NOMO-1 treated with dmso at 0.1 percent for 144 hours (cell line): ENCODE measurements around the gene SLC15A4.
"Not testable (repeated sequence)": the region's sequence is repeated elsewhere in the genome, so short reads cannot be mapped to it uniquely, and the experiment has no call there.

Experiments
- DNase-seq: peaks from one replicate; lab custom pipeline; 2025; ENCODE audit not compliant: unreplicated experiment; lab: John Stamatoyannopoulos, UW

The SLC15A4 gene

GRCh38 chr12:128823916-128824839, at the start of gene SLC15A4:
SLC15A4 (minus strand) TSS chr12:128823958; CDS start chr12:128823943, 15 bp downstream.
- DNase-seq = peak; percentile 86

DNA sequence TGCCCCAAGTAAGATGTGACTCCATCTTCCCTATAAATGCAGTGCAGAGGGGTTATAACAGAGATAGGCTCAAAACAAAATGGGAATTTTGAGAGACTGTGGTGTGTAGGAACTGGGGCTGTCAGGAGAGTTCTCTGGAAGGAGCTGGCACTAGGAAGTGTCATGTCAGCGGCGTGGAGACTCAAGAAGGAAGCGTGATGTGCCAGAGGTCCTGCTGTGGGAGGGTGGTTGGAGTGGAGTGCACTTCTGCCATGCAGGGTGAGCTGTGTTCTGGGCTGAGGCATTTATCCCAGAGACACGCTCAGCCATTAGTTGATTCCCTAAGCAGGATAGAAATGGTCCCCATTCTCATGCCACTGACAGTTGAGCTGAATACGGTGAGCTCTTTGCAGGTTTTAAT, 48.5 kb upstream of the SLC15A4 start:
- no peak for DNase-seq

DNA sequence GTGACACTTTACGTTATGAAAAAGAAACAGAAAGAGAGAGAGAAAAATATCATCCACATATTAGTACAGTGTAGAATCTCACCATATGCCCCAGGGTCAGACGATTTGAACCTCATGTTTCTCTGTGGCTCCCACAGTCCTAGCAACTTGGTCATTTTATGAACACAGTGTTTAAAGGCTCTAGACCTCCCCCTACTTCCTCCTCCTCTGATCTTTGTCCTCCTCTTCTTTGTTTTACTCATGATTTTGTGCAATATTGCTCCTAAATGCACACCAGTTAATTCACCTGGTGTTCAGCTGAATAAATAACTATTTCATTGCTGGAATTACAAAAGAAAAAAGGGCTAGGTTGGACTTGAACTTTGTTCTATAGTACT, 47.7 kb upstream of the SLC15A4 start:
- no peak for DNase-seq

- DNase-seq = no peak
These were observed 43.7 kb upstream of the SLC15A4 start for GRCh38 chr12:128867466-128867865.

GRCh38 chr12:128864516-128865186, 40.9 kb upstream of the SLC15A4 start:
- no peak for DNase-seq

DNA sequence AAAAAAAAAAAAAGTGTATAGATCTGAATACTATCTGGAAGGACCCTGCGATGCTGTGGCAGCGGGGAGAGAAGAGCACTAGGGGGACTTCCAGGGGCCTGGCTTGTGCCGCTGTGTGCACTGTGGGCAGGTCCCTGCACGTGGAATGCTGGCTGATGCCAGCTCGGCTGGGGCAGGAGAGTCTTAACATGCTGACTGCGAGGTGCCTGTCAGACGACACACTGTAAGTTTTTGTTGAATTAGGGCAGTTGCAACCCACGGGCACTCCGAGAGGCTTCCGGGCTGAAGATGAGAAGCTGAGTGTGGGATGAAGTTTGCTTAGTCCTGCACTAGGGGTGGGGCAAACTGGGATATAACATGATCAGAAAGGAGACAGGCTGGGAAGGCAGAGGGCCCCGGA, 40.2 kb upstream of the SLC15A4 start:
- no peak for DNase-seq

GRCh38 chr12:128861226-128862016, 37.7 kb upstream of the SLC15A4 start:
- DNase-seq = no peak

GRCh38 chr12:128859311-128859710, 35.6 kb upstream of the SLC15A4 start:
- DNase-seq = no peak

DNA sequence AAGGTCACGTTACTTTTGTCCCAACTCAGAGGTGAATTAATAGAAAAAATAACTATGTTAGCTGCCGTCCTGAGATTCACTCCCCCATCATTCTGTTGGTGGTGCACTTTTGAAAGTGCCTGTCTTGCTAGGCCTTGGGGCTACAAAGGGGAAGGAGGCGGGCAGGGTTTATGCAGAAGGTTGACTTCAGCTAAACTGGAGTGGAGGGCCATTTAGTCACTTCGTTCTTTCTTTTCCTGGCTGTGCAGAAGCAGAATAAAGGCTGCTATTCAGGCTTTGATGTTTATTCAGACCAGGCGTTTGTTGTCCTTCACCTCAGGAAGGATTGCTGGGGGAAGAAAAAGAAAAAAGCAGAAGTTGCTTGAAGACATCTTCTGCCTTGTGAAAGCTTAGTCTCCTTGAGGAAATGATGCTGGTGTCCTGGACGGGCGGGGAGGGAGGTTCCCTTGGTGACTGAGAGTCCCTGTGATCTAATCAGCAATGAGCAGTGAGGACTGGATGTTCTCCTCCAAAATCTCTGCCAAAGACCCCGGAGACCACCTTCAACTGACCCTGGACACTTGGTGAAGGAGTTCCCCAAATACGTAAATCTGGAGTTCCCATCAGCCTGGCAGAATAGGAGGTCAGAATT, 33.5 kb upstream of the SLC15A4 start:
- peak; percentile 45 for DNase-seq

GRCh38 chr12:128856791-128857078, 33.0 kb upstream of the SLC15A4 start:
- DNase-seq = no peak

DNA sequence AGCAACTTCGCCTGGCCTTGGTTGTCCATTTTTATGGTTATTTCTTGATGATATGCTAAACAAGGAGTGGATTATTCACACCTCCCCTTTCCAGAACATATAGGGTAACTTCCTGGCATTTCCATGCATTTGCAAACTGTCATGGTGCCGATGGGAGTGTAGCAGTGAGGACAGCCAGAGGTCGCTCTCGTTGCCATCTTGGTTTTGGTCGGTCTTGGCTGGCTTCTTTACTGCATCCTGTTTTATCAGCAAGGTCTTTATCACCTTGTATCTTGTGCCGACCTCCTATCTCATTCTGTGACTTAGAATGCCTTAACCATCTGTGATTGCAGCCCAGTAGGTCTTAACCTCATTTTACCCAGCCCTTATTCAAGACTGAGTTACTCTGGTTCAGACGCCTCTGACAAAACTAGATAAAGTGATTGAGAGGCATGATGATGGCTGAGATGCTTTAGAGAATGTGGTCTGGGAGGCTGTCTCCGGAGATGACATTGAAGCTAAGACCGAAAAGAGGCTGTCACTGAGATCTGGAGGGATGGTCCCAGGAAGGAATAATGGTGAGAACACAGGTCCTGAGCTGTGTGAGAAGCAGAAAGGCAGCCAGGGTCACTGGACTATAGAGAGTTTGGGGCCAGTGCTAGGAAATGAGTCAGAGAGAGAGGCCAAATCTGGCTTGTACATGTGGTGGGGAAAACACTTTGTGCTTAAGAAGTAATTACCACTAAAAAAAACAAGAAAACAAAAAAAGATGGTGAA, 32.5 kb upstream of the SLC15A4 start:
- no peak for DNase-seq

- no peak for DNase-seq
These were observed 29.9 kb upstream of the SLC15A4 start for GRCh38 chr12:128853600-128854197.

GRCh38 chr12:128852885-128853599, 29.3 kb upstream of the SLC15A4 start, which contains the start of gene GLT1D1:
GLT1D1 (plus strand) TSS chr12:128853478; CDS start chr12:128853582, 104 bp downstream.
- DNase-seq = no peak

DNA sequence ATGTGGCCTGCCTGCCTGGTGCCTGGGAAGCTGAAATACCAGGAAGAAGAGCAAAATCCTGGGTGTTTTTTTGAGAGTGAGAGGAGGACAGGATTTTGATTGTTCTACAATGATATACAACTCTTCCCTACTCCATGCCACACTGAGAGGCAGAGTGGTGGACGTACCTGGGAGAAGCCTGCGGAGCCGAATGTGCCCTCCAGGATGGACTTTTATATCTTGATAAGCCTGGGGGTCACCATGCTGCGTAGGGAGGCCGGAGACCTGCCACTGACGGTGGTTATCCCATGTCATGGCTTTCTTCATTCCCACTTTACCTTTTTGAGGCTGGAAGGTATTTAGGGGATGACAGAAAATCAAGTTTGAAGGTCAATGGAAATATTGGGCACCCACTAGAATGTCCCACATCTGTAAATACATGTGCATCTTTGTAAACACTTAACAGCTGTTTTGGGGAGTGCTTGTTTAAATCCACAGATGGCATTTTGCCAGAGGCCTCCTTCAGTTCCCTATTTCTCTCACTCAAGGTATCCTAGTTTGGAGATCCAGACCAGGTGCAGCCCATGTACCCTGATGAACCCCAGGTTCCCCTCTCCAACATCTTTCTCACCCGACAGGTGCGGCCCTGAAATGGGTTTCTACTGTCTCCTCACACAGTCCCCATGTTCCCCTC, 28.4 kb upstream of the SLC15A4 start:
- no peak for DNase-seq

- not testable (repeated sequence) for DNase-seq
These were observed 27.7 kb upstream of the SLC15A4 start for GRCh38 chr12:128851429-128851828.

DNA sequence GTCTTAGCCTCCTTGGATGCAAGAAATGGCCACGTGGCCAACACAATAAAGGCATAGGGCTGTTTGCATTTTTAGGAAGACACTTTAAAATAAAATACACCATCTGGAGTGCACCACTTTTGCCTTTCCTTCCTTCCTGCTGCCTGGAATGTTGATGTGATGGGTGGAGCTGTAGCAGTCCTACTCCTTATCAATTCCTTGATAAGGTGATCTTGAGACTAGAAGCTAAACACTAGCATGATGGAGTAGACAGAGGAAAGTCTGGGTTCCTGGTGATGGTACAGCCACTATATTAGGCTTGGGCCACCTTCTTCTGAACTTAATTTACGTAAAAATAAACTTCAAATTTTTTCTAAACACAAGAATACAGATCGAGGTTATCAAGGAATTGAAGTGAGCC, 26.6 kb upstream of the SLC15A4 start:
- DNase-seq = no peak

DNA sequence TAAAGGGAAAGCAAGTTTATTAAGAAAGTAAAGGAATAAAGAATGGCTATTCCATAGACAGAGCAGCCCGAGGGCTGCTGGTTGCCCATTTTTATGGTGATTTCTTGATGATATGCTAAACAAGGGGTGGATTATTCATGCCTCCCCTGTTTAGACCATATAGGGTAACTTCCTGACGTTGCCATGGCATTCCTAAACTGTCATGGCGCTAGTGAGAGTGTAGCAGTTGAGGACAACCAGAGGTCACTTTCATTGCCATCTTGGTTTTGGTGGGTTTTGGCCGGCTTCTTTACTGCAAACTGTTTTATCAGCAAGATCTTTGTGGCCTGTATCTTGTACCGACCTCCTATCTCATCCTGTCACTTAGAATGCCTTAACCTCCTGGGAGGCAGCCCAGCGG, 26.0 kb upstream of the SLC15A4 start:
- not testable (repeated sequence) for DNase-seq

DNA sequence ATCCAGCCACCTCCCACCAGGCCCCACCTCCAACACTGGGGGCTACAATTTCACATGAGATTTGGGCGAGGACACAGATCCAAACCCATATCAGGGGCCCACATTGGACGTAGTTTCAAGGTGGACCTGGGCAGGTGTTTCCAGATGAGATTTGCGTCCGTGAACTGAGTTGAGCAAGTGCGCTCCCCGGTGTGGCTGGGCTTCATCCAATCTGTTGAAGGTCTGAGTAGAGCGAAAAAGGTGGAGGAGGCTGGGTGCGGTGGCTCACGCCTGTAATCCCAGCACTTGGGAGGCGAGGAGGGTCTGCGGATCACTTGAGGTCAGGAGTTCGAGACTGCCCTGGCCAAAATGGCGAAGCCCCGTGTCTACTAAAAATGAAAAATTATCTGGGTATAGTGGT, 24.6 kb upstream of the SLC15A4 start:
- DNase-seq = no peak

DNA sequence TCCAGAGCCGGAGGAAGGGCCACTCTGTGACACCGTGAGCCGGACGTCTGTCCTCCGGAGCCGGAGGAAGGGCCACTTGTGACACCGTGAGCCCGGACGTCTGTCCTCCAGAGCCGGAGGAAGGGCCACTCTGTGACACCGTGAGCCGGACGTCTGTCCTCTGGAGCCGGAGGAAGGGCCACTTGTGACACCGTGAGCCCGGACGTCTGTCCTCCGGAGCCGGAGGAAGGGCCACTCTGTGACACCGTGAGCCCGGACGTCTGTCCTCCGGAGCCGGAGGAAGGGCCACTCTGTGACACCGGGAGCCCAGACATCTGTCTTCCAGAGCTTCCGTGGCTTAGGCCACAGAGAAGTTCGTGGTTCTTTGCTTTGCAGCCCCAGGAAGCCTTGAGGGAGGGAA, 22.9 kb upstream of the SLC15A4 start:
- not testable (repeated sequence) for DNase-seq
